Right cardiac atrium (tissue), 5 donors: ENCODE results near the gene CACNA1E. TPM values are rescaled to one million over a fixed set of nuclear protein-coding genes. Genes with fewer than 3 reads are reported as not detected.

Experiments used
- ATAC-seq, 2 donors: fragments of 200-7000 bp; cut with Tn5 transposase; one replicate each; pipeline versions ENCODE4 v1.8.0 to v1.9.1; 2020; ENCODE audit warnings: moderate library complexity in 2 of 2, mild to moderate bottlenecking in 1 of 2
- DNase-seq, 3 donors: peaks; one replicate each; pipeline ENCODE4 v3.0.0-alpha.2; 2020
- H3K27ac ChIP-seq: one replicate; pipeline ENCODE4 v1.5.1; 2013; ENCODE audit warnings: mild to moderate bottlenecking, low read length, control low read depth, moderate library complexity
- H3K27me3 ChIP-seq: one replicate; pipeline ENCODE4 v1.6.1; 2013; ENCODE audit not compliant: control insufficient read depth, insufficient read depth
- H3K4me1 ChIP-seq: one replicate; pipeline ENCODE4 v1.6.1; 2013; ENCODE audit warnings: low read length; ENCODE audit not compliant: control insufficient read depth, insufficient read depth
- H3K4me3 ChIP-seq: one replicate; pipeline ENCODE4 v1.5.1; 2013; ENCODE audit warnings: low read length, control low read depth
- H3K9me3 ChIP-seq: one replicate; pipeline ENCODE4 v1.6.1; 2013; ENCODE audit warnings: low read length; ENCODE audit not compliant: control insufficient read depth
- WGBS: extraction: QIAGEN DNeasy Blood & Tissue Kit; methylation state at CpG from one replicate; pipeline ENCODE4 v1.1.7; 2013; 5-methylcytosine and 5-hydroxymethylcytosine counted together
- intact Hi-C, 4 donors: fragments of 100-400 bp; cut with DNase I; formaldehyde crosslinking; loops; one replicate each; pipeline versions ENCODE4 v1.11.0 to v1.14.0; 2022 to 2023
- polyA plus RNA-seq: library from polyadenylated mRNA; stranded (reverse); fragments of 200-250 nt; gene quantifications from one replicate; pipeline ENCODE4 v1.2.3, GENCODE V29; 2013
- total RNA-seq, 4 donors: library from RNA; stranded (reverse); fragmentation: NEBNext Ultra II Directional; extraction: Animal tissue kit (Norgen Biotek cat#: 25700); gene quantifications; one replicate each; pipeline ENCODE4 v1.2.1, GENCODE V29; 2021
- donor health status: healthy with polysubstance abuse.
- donor health status: DM: no; HTN: yes; CAD: no.
- donor health status: DM: no; HTN: no; CAD: no.
- donor health status: DM: no; HTN: yes; CAD: no; lungs with severe emphysema.
- donor health status: DM: yes; HTN: yes; CAD: no.

The CACNA1E gene
- total and polyA plus RNA-seq, 5 donors: 0.45 to 3.2 (median 1.8) TPM

GRCh38 chr1:181658581-181658980 is 175.3 kb downstream of the CACNA1E start:
- ATAC-seq: no peak
- H3K9me3 ChIP-seq: no peaks in the 10 kb centered on the region
- H3K4me1 ChIP-seq: no peaks in the 10 kb centered on the region
- no peak for DNase-seq
- intact Hi-C loops: no loop called here
- no peak overlapping the region for H3K27ac ChIP-seq
- H3K27me3 ChIP-seq: no peaks in the 10 kb centered on the region
- no peak overlapping the region for H3K4me3 ChIP-seq
- WGBS: 80% methylated on average over 4 of the region's 4 CpGs

GRCh38 chr1:181659321-181659957 is 176.1 kb downstream of the CACNA1E start:
- no peak overlapping the region for H3K27ac ChIP-seq
- no peaks in the 10 kb centered on the region for H3K9me3 ChIP-seq
- ATAC-seq (no peak), DNase-seq (no peak)
- no peaks in the 10 kb centered on the region for H3K4me1 ChIP-seq
- no peaks in the 10 kb centered on the region for H3K27me3 ChIP-seq
- H3K4me3 ChIP-seq: no peak overlapping the region
- intact Hi-C loops: no loop called here
- 51% methylated on average over 5 of the region's 5 CpGs for WGBS

- no peak for DNase-seq
These were observed 177.3 kb downstream of the CACNA1E start for GRCh38 chr1:181660621-181661020.

GRCh38 chr1:181661569-181661968 is 178.3 kb downstream of the CACNA1E start:
- ATAC-seq: no peak
- Histone ChIP-seq H3K4me3 (no peak overlapping the region), H3K4me1 (no peaks in the 10 kb centered on the region), H3K27ac (no peak overlapping the region), H3K27me3 (no peaks in the 10 kb centered on the region), H3K9me3 (no peaks in the 10 kb centered on the region)
- no peak for DNase-seq
- 90% methylated on average over 1 of the region's 1 CpG for whole genome bisulfite sequencing
- intact Hi-C loops: no loop called here

More at GRCh38 chr1:181660621-181661020, 177.3 kb downstream of the CACNA1E start:
- no peak for ATAC-seq
- 87% methylated on average over 3 of the region's 3 CpGs for WGBS
- Histone ChIP-seq H3K4me3 (no peak overlapping the region), H3K27ac (no peak overlapping the region), H3K27me3 (no peaks in the 10 kb centered on the region), H3K9me3 (no peaks in the 10 kb centered on the region), H3K4me1 (no peaks in the 10 kb centered on the region)
- intact Hi-C loops: no loop called here

GRCh38 chr1:181662606-181663005 is 179.3 kb downstream of the CACNA1E start:
- DNase-seq: no peak

GRCh38 chr1:181664543-181664942 is 181.2 kb downstream of the CACNA1E start:
- 83% methylated on average over 2 of the region's 2 CpGs for WGBS
- ATAC-seq (no peak), DNase-seq (no peak)
- H3K27me3 ChIP-seq: no peaks in the 10 kb centered on the region
- H3K4me1 ChIP-seq: no peaks in the 10 kb centered on the region
- no peaks in the 10 kb centered on the region for H3K9me3 ChIP-seq
- intact Hi-C loops: no loop called here
- H3K4me3 ChIP-seq: no peak overlapping the region
- no peak overlapping the region for H3K27ac ChIP-seq

More at GRCh38 chr1:181662606-181663005, 179.3 kb downstream of the CACNA1E start:
- Histone ChIP-seq H3K9me3 (no peaks in the 10 kb centered on the region), H3K4me3 (no peak overlapping the region), H3K27me3 (no peaks in the 10 kb centered on the region), H3K4me1 (no peaks in the 10 kb centered on the region), H3K27ac (no peak overlapping the region)
- ATAC-seq: no peak
- intact Hi-C loops: no loop called here

GRCh38 chr1:181669246-181669645 is 185.9 kb downstream of the CACNA1E start:
- DNase-seq (no peak), ATAC-seq (no peak)
- WGBS: 58% methylated on average over 6 of the region's 6 CpGs
- Histone ChIP-seq H3K4me3 (no peak overlapping the region), H3K9me3 (no peaks in the 10 kb centered on the region), H3K27ac (no peak overlapping the region), H3K4me1 (no peaks in the 10 kb centered on the region), H3K27me3 (no peaks in the 10 kb centered on the region)
- intact Hi-C loops: no loop called here

- Histone ChIP-seq H3K27ac (no peak overlapping the region), H3K4me3 (no peak overlapping the region), H3K4me1 (no peaks in the 10 kb centered on the region), H3K27me3 (peaks cover 3% of the 10 kb centered on the region), H3K9me3 (no peaks in the 10 kb centered on the region)
- DNase-seq (no peak), ATAC-seq (no peak)
- 65% methylated on average over 3 of the region's 3 CpGs for WGBS
- intact Hi-C loops: loop anchor here in 2 of 4 donors (5.0 to 10.0 kb wide), 2 partner anchors 197 to 200 kb away; no protein-coding TSS in a partner anchor
These were observed 191.3 kb downstream of the CACNA1E start for GRCh38 chr1:181674617-181675016.

GRCh38 chr1:181675091-181675917 is 192.0 kb downstream of the CACNA1E start:
- H3K27me3 ChIP-seq: peaks cover 3% of the 10 kb centered on the region
- WGBS: 48% methylated on average over 10 of the region's 10 CpGs
- ATAC-seq (no peak), DNase-seq (no peak)
- H3K27ac ChIP-seq: no peak overlapping the region
- H3K9me3 ChIP-seq: no peaks in the 10 kb centered on the region
- intact Hi-C loops: loop anchor here in 2 of 4 donors (5.0 to 10.0 kb wide), 2 partner anchors 198 to 201 kb away; no protein-coding TSS in a partner anchor
- no peaks in the 10 kb centered on the region for H3K4me1 ChIP-seq
- no peak overlapping the region for H3K4me3 ChIP-seq

GRCh38 chr1:181675918-181676190 is 192.5 kb downstream of the CACNA1E start:
- intact Hi-C loops: loop anchor here in 2 of 4 donors (5.0 to 10.0 kb wide), 2 partner anchors 199 to 201 kb away; no protein-coding TSS in a partner anchor
- no peaks in the 10 kb centered on the region for H3K4me1 ChIP-seq
- H3K27ac ChIP-seq: no peak overlapping the region
- 42% methylated on average over 5 of the region's 5 CpGs for WGBS
- H3K27me3 ChIP-seq: peaks cover 3% of the 10 kb centered on the region
- DNase-seq (no peak), ATAC-seq (no peak)
- no peaks in the 10 kb centered on the region for H3K9me3 ChIP-seq
- no peak overlapping the region for H3K4me3 ChIP-seq

GRCh38 chr1:181676269-181676668 is 193.0 kb downstream of the CACNA1E start:
- Histone ChIP-seq H3K27ac (no peak overlapping the region), H3K9me3 (no peaks in the 10 kb centered on the region), H3K4me3 (no peak overlapping the region), H3K4me1 (no peaks in the 10 kb centered on the region), H3K27me3 (peaks cover 3% of the 10 kb centered on the region)
- intact Hi-C loops: loop anchor here in 2 of 4 donors (5.0 to 10.0 kb wide), 2 partner anchors 199 to 201 kb away; no protein-coding TSS in a partner anchor
- DNase-seq (no peak), ATAC-seq (no peak)
- 34% methylated on average over 6 of the region's 6 CpGs for WGBS
